OCI-LY7 (cell line): ENCODE data around the gene CDK4.

Experiments used
- EZH2phosphoT487 ChIP-seq: fragments of 200-600 bp; sonication (generic); IDR thresholded peaks from 2 replicates; pipeline ENCODE4 v1.6.1; 2018; ENCODE audit warnings: low read depth, borderline replicate concordance, mild to moderate bottlenecking, mixed run types, antibody characterized with exemption, low read length, moderate library complexity, mixed read lengths
- TF ChIP-seq, protein P1 (sequence below): fragments of 200-600 bp; sonication (generic); conservative IDR thresholded peaks from 2 replicates; pipeline ENCODE4 v1.5.1; 2014; ENCODE audit warnings: mild to moderate bottlenecking, antibody characterized with exemption, low read length, moderate library complexity, mixed read lengths

DNA sequence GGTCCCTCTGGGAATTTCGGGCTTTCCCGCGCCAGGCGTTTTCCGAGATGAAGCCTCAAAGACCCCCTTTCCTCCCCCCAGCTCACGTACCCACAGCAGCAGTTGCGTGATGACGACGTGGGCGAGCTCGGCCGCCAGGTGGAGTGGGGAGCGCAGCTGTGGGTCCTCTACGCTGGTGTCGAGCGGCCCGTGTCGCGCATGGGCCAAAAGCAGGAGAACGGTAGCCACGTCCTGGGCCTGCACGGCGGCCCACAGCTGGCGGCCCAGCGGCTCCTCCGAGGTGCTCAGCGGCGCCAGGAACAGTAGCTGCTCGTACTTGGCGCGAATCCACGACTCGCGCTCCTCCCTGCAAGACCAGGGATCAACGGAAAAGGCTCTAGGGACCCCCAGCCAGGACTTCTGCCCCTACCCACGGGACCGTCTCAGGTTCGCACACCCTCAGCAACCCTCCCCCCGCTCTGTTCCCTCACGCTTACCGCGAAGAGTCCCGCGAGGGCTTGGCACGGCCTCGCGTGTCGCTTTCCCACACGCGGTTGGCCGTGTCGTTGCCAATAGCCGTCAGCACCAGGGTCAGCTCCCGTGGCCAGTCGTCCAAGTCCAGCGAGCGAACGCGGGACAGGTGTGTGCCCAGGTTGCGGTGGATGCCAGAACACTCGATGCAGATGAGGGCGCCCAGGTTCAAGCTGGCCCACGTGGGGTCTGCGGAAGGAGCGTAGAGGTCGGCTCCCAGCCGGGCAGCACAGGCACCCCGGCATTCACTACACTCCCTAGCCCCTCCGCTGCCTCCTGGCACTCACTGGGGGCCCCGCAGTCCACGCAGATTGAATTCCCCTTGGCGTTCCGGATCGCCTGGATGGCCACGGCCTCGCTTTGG lies 25.0 kb downstream of the CDK4 start:
- TF ChIP-seq, protein P1, sequence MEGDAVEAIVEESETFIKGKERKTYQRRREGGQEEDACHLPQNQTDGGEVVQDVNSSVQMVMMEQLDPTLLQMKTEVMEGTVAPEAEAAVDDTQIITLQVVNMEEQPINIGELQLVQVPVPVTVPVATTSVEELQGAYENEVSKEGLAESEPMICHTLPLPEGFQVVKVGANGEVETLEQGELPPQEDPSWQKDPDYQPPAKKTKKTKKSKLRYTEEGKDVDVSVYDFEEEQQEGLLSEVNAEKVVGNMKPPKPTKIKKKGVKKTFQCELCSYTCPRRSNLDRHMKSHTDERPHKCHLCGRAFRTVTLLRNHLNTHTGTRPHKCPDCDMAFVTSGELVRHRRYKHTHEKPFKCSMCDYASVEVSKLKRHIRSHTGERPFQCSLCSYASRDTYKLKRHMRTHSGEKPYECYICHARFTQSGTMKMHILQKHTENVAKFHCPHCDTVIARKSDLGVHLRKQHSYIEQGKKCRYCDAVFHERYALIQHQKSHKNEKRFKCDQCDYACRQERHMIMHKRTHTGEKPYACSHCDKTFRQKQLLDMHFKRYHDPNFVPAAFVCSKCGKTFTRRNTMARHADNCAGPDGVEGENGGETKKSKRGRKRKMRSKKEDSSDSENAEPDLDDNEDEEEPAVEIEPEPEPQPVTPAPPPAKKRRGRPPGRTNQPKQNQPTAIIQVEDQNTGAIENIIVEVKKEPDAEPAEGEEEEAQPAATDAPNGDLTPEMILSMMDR = no peak
- no peak for TF ChIP-seq EZH2phosphoT487
